ENCODE measurements around the gene MXD1.

DNA sequence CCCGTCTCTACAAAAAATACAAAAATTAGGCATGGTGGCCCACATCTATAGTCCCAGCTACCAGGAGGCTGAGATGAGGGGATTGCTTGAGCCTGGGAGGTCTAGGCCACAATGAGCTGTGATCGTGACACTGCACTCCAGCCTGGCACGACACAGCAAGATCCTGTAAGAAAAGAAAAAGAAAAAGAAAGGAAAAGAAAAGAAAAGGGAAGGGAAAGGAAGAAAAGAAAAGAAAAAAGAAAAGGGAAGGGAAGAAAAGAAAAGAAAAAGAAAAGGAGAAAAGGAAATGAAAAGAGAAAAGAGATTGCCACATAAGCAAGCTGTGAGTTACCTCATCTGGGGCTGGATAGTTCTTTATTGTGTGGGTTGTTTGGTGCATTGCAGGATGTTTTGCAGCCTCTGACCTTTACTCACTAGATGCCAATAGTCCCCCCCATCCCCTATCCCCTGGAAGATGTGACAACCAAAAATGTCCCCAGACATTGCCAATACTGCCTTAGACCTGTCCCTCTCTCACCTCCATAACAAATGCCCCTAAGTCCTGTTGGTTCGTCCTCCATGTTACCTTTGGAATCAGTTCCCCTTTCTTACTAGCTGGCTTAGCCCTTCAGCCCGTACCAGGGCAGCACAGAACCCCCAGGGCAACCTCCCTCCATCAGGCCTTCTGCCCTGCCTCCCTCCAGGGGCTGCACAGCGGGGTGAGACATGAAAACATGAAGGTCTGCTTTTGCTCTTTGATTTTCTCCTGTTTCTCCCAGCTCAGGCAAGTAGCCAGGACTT lies 37.6 kb downstream of the MXD1 start:
- TF ChIP-seq, protein P1, sequence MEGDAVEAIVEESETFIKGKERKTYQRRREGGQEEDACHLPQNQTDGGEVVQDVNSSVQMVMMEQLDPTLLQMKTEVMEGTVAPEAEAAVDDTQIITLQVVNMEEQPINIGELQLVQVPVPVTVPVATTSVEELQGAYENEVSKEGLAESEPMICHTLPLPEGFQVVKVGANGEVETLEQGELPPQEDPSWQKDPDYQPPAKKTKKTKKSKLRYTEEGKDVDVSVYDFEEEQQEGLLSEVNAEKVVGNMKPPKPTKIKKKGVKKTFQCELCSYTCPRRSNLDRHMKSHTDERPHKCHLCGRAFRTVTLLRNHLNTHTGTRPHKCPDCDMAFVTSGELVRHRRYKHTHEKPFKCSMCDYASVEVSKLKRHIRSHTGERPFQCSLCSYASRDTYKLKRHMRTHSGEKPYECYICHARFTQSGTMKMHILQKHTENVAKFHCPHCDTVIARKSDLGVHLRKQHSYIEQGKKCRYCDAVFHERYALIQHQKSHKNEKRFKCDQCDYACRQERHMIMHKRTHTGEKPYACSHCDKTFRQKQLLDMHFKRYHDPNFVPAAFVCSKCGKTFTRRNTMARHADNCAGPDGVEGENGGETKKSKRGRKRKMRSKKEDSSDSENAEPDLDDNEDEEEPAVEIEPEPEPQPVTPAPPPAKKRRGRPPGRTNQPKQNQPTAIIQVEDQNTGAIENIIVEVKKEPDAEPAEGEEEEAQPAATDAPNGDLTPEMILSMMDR (IDR thresholded peaks at IDR 0.05 in 4 of 5, conservative IDR thresholded peaks at IDR 0.05 in 1 of 5), result no peak
- TF ChIP-seq POLR2A (IDR thresholded peaks at IDR 0.05), result no peak
